ENCODE results near the gene ASIC2. TPM values are rescaled to one million over a fixed set of nuclear protein-coding genes. Genes with fewer than 3 reads are reported as not detected.

ASIC2 gene
- total and polyA plus RNA-seq, 9 of the 15 experiments (the other 6 are each of a cell fraction or from before 2014, with no cell fraction given), result not detected

DNA sequence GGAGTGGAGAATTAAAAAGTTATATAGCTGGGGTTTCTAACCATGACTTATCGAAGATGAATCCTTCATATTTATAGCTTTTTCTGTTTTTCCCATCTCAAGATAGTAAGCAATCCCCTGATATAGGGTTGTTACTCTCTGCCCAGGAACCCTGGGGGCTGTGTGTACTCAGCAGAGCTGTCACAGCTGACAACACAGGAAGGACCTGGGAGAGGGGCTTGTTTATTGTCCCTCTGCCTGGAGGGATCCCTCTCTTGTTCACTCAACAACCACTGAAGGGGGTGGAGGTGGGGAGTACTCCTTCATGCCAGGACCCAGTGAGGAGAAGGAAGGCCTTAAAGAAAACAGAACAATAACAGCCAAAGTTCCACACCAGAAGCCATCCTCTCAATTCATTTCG is 19.8 kb downstream of the ASIC2 start:
- CTCF ChIA-PET (ENCODE audit: low intra/inter-chr PET ratio), result no interaction called here

DNA sequence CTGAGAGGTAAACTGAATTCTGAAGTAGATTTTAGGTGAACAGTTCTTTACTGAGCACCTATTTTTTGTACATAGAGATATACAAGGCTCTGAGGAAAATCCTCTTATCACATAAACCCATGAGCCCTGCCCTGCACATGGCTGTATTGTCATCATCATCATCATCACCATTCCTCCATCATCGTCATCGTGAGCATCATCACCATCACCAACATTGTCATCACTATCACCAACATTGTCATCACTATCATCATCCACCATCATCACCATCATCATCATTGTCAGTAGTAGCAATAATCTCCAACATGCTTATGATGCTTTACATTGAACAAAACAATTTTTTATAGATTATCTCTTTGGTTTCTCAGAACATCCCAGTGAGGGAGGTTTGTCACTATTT is 20.7 kb downstream of the ASIC2 start:
- intact Hi-C loops (cut with micrococcal nuclease), result no loop called here
- no peaks in the 10 kb centered on the region for H3K36me3 ChIP-seq (ENCODE audit: control insufficient read depth, insufficient read depth, low read length)
- WGBS (ENCODE audit: insufficient coverage, low coverage, missing lambda C conversion rate), result 0% methylated on average over 2 of the region's 2 CpGs
- DNase-seq (ENCODE audit: extremely low read depth in 1 of 4, low spot score in 3 of 4) (no peak), ATAC-seq (no peak), FAIRE-seq (no peak)
- no peak overlapping the region for H3K27ac ChIP-seq (ENCODE audit: extremely low read depth, low read depth, low read length)
- H3K4me1 ChIP-seq (replicated peaks in 1 of 2; ENCODE audit: control insufficient read depth in 2 of 2, insufficient read depth in 2 of 2, low read length in 2 of 2), result no peaks in the 10 kb centered on the region
- no peak overlapping the region for H3K4me3 ChIP-seq
- 0 out of 2 replicates have a peak, but pooled peaks cover 1% of the 10 kb centered on the region for H4K20me1 ChIP-seq (replicated peaks; ENCODE audit: control insufficient read depth, insufficient read depth, low read length)
- no peaks in the 10 kb centered on the region for H3K79me2 ChIP-seq (ENCODE audit: control insufficient read depth, insufficient read depth, low read length)
- POLR2A ChIA-PET, result interaction anchor here (0.9 kb wide), 1 partner anchor 13 kb away, joined by 3 read pairs; no protein-coding TSS in a partner anchor
- peaks cover 0 to 4% of the 10 kb centered on the region in 2 experiments; a peak in 1 of 5 replicates for H3K27me3 ChIP-seq (ENCODE audit: control insufficient read depth in 2 of 2, insufficient read depth in 2 of 2, low read length in 2 of 2)
- no peak overlapping the region for H2AFZ ChIP-seq (ENCODE audit: low read depth, low read length)
- H3K9me1 ChIP-seq (ENCODE audit: control insufficient read depth, insufficient read depth, low read length), result no peaks in the 10 kb centered on the region
- no peaks in the 10 kb centered on the region for H3K9me3 ChIP-seq (replicated peaks; ENCODE audit: control insufficient read depth, insufficient read depth, low read depth, low read length)
- in situ Hi-C loops (cut with MboI), result no loop called here
- H3K4me2 ChIP-seq (ENCODE audit: insufficient read depth, low read length), result no peak overlapping the region
- CTCF ChIA-PET (ENCODE audit: low intra/inter-chr PET ratio), result no interaction called here
- H3K9ac ChIP-seq (ENCODE audit: insufficient read depth in 1 of 2, low read depth in 2 of 2, low read length in 2 of 2), result no peak overlapping the region
- BruUV-seq (replicated peaks), result no TSS peak
- TF ChIP-seq ZNF165 (CRISPR knock-in tag; IDR thresholded peaks at IDR 0.05; ENCODE audit: borderline replicate concordance) (no peak), HMG20A (CRISPR knock-in tag; conservative IDR thresholded peaks at IDR 0.05) (no peak), MED1 (CRISPR knock-in tag; IDR thresholded peaks at IDR 0.05; ENCODE audit: borderline replicate concordance) (no peak), FOXJ3 (CRISPR knock-in tag; IDR thresholded peaks at IDR 0.05) (no peak), KAT8 (IDR thresholded peaks at IDR 0.05; ENCODE audit: low read depth) (no peak), TCF7 (IDR thresholded peaks at IDR 0.05; ENCODE audit: borderline replicate concordance) (no peak), SMAD2 (IDR thresholded peaks at IDR 0.05; ENCODE audit: low read depth, low read length) (no peak), MBD2 (IDR thresholded peaks at IDR 0.05; ENCODE audit: borderline replicate concordance, low read depth) (no peak)
- TF ChIP-seq, protein P1, sequence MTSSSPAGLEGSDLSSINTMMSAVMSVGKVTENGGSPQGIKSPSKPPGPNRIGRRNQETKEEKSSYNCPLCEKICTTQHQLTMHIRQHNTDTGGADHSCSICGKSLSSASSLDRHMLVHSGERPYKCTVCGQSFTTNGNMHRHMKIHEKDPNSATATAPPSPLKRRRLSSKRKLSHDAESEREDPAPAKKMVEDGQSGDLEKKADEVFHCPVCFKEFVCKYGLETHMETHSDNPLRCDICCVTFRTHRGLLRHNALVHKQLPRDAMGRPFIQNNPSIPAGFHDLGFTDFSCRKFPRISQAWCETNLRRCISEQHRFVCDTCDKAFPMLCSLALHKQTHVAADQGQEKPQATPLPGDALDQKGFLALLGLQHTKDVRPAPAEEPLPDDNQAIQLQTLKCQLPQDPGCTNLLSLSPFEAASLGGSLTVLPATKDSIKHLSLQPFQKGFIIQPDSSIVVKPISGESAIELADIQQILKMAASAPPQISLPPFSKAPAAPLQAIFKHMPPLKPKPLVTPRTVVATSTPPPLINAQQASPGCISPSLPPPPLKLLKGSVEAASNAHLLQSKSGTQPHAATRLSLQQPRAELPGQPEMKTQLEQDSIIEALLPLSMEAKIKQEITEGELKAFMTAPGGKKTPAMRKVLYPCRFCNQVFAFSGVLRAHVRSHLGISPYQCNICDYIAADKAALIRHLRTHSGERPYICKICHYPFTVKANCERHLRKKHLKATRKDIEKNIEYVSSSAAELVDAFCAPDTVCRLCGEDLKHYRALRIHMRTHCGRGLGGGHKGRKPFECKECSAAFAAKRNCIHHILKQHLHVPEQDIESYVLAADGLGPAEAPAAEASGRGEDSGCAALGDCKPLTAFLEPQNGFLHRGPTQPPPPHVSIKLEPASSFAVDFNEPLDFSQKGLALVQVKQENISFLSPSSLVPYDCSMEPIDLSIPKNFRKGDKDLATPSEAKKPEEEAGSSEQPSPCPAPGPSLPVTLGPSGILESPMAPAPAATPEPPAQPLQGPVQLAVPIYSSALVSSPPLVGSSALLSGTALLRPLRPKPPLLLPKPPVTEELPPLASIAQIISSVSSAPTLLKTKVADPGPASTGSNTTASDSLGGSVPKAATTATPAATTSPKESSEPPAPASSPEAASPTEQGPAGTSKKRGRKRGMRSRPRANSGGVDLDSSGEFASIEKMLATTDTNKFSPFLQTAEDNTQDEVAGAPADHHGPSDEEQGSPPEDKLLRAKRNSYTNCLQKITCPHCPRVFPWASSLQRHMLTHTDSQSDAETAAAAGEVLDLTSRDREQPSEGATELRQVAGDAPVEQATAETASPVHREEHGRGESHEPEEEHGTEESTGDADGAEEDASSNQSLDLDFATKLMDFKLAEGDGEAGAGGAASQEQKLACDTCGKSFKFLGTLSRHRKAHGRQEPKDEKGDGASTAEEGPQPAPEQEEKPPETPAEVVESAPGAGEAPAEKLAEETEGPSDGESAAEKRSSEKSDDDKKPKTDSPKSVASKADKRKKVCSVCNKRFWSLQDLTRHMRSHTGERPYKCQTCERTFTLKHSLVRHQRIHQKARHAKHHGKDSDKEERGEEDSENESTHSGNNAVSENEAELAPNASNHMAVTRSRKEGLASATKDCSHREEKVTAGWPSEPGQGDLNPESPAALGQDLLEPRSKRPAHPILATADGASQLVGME (CRISPR knock-in tag; IDR thresholded peaks at IDR 0.05), result no peak

More for the DNA sequence above, 19.8 kb downstream of the ASIC2 start:
- Histone ChIP-seq H3K27me3 (ENCODE audit: control insufficient read depth in 2 of 2, insufficient read depth in 2 of 2, low read length in 2 of 2) (0 out of 5 replicates have a peak, but pooled peaks cover 0 to 7% of the 10 kb centered on the region in 2 experiments), H3K9ac (ENCODE audit: insufficient read depth in 1 of 2, low read depth in 2 of 2, low read length in 2 of 2) (no peak overlapping the region), H3K79me2 (ENCODE audit: control insufficient read depth, insufficient read depth, low read length) (no peaks in the 10 kb centered on the region), H3K4me2 (ENCODE audit: insufficient read depth, low read length) (no peak overlapping the region), H3K4me3 (no peak overlapping the region), H3K36me3 (ENCODE audit: control insufficient read depth, insufficient read depth, low read length) (no peaks in the 10 kb centered on the region), H3K27ac (ENCODE audit: extremely low read depth, low read depth, low read length) (no peak overlapping the region), H3K9me1 (ENCODE audit: control insufficient read depth, insufficient read depth, low read length) (no peaks in the 10 kb centered on the region), H2AFZ (ENCODE audit: low read depth, low read length) (no peak overlapping the region), H4K20me1 (replicated peaks; ENCODE audit: control insufficient read depth, insufficient read depth, low read length) (no peaks in the 10 kb centered on the region), H3K9me3 (replicated peaks; ENCODE audit: control insufficient read depth, insufficient read depth, low read depth, low read length) (no peaks in the 10 kb centered on the region), H3K4me1 (replicated peaks in 1 of 2; ENCODE audit: control insufficient read depth in 2 of 2, insufficient read depth in 2 of 2, low read length in 2 of 2) (no peaks in the 10 kb centered on the region)
- BruUV-seq (replicated peaks), result no TSS peak
- in situ Hi-C loops (cut with MboI), result no loop called here
- TF ChIP-seq SPI1 (IDR thresholded peaks at IDR 0.05; ENCODE audit: borderline replicate concordance, low read depth, low read length) (no peak), BRD9 (IDR thresholded peaks at IDR 0.05; ENCODE audit: low read depth, partially characterized antibody) (no peak), POLR2A (conservative IDR thresholded peaks at IDR 0.05) (no peak), JUNB (CRISPR knock-in tag; conservative IDR thresholded peaks at IDR 0.05) (no peak), PRPF4 (IDR thresholded peaks at IDR 0.05; ENCODE audit: insufficient read depth, low read depth, low read length, poor library complexity, severe bottlenecking) (no peak), NEUROD1 (IDR thresholded peaks at IDR 0.05; ENCODE audit: borderline replicate concordance, low read depth, low read length, partially characterized antibody) (no peak), L3MBTL2 (IDR thresholded peaks at IDR 0.05) (no peak)
- FAIRE-seq (no peak), ATAC-seq (no peak), DNase-seq (ENCODE audit: extremely low read depth in 1 of 4, low spot score in 3 of 4) (no peak)
- 0% methylated on average over 2 of the region's 2 CpGs for WGBS (ENCODE audit: insufficient coverage, low coverage, missing lambda C conversion rate)
- intact Hi-C loops (cut with micrococcal nuclease), result no loop called here
- POLR2A ChIA-PET, result interaction anchor here (0.9 kb wide), 1 partner anchor 12 kb away, joined by 3 read pairs; no protein-coding TSS in a partner anchor
